Limb (tissue), 2 donors: Measurements from ENCODE around the gene PPDPF.
"Not testable (repeated sequence)": the region's sequence is repeated elsewhere in the genome, so short reads cannot be mapped to it uniquely, and the experiment has no call there.

ENCODE experiments used
- DNase-seq, 2 donors: peaks; one replicate each; pipeline ENCODE4 v3.0.0-alpha.2; 2016; ENCODE audit errors: extremely low spot score in 2 of 2

The PPDPF gene

DNA sequence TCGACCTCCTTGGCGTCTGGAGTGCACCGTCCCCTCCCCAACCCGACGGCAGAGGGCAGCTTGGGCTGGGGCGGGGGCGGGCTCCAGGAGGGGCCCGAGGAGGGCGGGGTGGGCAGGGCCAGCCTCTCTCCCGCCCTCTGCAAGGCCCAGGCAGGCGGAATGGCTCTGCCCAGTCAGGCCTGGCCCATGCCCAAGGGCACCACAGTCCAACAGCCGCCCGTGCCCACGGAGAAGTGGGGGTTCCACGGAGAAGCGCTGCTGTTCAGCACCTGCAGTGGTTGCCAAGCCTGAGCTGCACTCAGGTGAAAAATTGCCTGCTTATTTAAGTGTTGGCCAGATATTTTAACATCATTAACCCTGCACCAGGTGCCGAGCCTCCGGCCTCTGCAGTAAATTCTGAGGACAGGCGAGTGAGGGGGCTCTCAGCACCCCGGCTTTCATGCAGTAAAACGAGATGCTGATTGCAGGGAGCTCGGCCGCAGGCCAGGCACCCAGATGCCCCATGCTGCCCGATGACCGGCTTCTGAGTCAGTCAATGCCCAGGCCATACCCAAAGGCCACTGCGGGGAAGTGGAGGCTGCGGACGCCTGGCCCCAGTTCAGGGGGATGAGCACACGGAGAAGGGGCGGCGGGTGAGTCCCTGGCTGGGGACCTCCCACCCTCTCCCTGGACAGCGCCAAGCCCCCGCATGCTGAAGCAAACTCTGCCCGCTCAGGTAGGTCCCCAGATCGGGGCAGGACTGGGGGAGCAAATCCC, 27.3 kb downstream of the PPDPF start, which contains the start of gene SRMS:
Gene SRMS (minus strand): TSS at position 25 of the 756 bp plus-strand sequence. CDS start 286 bp downstream, outside the sequence.
- no peak for DNase-seq

DNA sequence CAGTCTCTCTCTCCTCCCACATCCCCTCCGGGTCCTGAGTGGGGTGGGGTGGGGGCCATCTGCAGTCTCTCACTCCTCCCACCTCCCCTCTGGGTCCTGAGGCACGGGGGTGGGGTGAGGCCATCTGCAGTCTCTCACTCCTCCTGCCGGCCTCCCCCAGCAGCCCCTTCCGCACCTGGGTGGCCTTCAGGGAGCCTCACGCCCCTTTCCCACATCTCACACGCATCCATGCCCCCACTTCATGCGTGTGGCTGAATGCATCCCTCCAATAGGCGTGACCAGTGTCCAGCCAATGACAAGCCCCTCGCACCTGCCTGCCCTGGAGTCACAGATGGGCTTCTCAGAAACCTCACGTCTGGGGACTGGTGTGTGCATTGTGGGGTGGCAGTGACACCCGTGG, 28.0 kb downstream of the PPDPF start:
- DNase-seq, result no peak

DNA sequence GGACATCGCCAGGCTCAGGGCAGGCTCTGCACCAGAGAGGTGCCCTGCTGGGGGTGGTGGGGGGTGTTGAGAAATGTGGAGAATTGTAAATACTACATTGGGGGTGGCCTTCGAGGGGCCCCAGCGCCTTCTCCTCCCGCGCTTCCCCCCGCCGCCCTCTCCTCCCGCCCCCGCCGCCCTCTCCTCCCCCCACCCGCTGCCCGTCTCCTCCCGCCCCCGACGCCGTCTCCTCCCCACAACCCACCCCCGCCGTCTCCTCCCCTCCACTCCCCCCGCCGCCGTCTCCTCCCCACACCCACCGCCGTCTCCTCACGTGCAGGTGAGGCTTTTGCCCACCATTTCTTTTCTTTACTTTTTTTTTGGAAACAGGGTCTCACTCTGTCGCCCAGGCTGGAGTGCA, 28.5 kb downstream of the PPDPF start:
- no peak for DNase-seq

DNA sequence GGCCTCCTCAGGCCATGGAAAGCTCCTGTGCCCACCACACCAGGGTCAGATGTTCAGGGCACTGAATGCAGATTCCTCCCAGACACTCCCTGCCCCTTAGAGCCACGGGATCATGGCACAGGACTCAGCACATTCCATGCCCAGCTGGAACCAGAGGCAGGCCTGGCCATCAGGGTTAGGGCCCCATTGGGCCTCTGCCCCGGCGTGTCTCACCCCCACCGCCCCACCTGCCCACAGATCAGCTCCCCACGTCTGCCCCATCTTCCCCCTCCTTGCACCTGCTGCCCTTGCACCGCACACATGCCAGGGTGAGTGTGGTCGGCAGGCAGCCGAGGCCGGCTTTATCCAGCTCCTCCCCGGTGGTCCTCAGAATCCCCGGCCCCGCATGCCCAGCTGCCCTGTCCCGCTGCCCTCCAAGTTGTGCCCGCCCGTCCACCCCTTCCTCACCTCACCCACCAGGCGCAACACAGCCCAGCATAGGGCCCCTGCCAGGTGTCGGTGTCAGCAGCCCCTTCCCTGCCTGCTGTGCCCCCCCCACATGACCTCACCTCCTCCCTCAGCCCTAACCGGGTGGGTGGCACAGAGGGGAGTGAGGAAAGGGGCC, 29.2 kb downstream of the PPDPF start:
- no peak for DNase-seq

DNA sequence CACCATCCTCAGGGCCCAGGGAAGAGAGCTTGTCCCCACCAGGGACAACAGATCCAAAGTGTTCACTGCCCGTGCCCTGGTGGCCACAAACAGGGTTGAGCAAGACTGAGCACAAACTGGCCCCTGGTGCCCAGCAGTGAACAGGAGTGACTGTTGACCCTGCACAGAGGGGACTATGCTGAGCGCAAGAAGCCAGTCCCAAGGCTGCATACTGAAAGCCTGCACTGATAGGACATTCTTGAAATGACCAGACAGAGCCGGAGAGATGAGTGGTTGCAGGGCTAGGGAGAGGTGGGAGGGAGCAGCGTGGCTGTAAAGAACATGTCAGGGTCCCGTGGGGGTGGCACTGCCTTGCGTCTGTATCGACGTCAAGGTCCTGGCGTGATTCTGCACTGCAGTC, 30.5 kb downstream of the PPDPF start:
- no peak for DNase-seq

DNA sequence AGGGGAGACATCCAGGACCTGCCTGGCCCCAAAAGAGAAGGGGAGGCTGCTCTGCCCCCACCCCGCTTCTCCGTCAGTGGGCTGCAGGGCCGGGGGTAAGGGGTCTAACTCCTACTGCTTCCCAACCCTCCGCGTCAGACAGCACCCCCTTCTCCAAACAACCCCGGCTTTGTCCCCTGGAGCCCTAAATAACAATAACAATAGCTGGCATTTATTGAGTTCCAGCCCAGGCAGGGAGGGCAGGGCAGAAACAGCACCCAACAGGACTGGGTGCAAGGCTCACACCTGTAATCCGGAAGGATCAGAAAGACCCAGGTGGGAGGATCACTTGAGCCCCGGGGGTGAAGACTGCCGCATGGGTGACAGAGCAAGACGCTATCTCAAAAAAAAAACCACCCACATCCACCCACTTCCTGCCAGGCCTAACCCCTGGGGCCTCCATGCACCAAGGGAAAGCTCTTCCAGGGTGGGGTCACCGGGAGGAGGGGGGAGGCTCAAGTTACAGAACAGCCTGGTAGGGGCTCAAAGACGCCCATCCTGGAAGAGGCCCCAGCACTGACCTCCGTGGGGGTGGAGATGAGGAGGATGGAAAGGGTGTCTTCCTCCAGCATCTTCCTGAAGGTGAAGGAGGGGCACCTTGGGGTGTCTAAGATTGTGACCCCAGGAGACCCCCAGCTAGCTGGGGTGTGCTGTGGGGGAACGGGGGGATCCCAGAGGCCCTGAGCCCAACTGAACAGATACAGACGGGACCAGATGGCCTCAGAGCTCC, 32.1 kb downstream of the PPDPF start:
- DNase-seq, result no peak

DNA sequence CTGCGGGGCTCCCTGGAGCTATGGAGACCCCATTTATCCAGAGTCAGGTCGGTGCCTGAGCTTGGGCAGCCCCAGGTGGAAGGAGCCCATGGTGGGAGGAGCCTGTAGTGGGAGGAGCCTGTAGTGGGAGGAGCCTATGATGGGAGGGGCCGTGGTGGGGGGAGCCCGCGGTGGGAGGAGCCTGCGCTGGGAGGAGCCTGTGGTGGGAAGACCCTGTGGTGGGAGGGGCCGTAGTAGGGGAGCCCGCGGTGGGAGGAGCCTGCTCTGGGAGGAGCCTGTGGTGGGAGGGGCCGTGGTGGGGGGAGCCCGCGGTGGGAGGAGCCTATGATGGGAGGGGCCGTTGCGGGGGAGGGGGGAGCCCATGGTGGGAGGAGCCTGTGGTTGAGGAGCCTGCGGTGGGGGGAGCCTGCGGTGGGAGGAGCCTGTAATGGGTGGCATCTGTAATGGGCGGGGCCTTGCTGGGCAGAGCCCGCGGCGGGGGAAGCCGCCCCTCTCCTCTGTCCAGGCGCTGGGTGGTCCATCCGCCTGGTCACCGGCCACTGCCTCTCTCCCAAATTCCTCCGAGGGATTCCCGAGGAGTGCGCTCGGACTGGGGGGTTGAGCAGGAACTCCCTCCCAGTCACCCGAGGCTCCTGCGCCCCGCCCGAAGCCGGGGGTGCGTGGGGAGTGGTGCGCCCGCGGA, 32.8 kb downstream of the PPDPF start:
- peak; percentile 27 to 88 for DNase-seq

DNA sequence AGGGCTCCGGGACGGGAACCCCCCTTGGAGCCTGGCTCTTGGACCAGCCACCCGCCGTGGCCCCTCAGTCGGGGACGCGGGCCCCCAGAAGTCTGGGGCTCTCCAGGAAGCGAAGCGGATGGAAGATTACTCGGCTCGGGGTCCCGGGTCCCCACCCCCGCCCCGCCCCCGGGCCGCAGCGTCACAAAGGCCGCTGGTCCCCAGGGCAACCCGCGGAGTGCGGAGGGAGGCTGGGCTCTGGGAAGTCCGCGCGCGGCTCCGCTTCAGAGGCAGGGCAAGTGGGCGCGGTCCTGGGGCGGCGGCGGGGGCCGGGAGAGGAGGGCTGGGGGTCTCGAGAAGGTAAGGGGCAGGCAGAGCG, 33.3 kb downstream of the PPDPF start, which contains the start of gene FNDC11:
Gene FNDC11 (plus strand): TSS at position 227 of the 358 bp plus-strand sequence. CDS start 1,505 bp downstream, outside the sequence.
- DNase-seq, result peak; percentile 14 to 72

DNA sequence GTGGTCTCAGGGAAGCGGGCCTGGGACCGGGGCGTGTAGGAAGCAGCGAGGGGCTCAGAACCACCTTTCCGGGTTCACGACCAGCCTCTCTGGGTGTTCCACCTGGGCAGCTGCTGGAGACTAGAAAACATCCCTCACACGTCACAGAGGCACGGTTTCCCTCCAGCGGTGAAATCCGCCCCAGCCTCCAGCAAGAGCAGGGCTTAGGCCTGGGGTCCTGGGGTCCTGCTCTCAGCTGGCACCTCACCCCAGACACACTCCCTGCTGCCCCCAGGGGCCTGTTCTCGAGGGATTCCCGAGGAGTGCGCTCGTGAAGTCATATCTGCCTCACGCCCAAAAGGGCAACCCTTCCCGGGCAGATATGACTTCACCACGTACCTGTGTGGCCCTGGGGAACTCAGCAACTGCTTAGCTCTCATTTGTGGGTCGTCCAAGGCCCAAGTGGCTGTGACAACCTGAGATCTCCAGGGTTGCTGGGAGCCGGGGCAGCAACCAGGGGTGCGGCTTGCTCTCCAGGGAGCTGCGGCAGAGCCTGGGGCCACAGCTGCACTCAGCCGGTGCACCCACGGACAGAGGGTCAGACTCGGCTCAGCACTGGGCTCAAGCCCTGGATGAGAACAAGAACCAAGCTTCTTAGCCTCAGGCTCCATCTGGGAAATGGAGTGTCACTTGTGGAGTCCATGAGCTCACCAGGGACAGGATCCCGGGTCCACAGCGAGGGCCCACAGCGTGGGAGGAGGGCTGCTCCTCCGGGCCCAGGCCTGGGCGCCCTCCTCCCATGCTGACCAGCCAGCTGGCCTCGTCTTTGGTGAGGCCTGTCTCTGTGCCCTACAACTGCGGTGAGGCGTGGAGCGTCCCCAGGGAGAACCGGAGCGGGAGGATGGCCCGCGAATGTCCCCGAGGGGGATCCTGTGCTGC, 34.1 kb downstream of the PPDPF start:
- no peak for DNase-seq

DNA sequence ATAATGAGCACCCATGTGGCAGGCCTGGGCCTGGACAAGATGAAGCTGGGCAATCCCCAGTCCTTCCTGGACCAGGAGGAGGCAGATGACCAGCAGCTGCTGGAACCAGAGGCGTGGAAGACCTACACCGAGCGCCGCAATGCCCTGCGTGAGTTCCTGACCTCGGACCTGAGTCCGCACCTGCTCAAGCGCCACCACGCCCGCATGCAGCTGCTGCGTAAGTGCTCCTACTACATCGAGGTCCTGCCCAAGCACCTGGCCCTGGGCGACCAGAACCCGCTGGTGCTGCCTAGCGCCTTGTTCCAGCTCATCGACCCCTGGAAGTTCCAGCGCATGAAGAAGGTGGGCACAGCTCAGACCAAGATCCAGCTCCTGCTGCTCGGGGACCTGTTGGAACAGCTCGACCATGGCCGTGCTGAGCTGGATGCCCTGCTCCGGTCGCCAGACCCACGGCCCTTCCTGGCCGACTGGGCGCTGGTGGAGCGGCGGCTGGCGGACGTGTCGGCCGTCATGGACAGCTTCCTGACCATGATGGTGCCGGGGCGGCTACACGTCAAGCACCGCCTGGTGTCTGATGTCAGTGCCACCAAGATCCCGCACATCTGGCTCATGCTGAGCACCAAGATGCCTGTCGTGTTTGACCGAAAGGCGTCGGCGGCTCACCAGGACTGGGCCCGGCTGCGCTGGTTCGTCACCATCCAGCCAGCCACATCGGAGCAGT, 35.3 kb downstream of the PPDPF start:
- DNase-seq, result no peak

DNA sequence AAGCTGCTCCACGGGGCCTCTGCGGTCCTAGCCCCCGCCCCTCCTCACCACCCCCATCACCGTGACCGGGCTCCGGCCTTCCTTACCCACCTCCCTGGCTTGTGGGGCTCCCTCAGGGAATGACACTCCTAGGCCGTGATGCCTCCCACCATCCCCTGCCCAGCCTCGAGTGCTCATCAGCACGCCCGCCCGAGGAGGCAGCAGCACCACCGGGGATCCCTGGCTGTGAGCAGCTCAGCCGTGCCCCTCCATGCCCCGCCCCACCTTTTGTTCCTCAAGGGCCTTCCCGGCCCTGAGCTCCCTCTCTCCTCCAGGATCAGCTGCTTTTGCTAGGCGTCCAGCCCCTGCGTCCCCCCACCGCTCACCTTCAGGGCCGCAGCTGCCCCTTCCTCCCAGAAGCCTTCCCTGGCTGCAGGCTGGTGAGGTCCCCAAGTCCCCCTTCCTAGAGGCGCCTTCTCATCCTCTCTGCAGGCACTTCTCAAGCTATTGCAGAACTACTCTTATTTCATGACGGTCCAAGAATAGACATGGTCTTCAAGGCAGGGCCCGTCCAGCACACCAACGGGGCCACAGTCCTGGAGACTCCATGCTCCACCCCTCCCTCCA, 36.4 kb downstream of the PPDPF start:
- DNase-seq, result no peak

DNA sequence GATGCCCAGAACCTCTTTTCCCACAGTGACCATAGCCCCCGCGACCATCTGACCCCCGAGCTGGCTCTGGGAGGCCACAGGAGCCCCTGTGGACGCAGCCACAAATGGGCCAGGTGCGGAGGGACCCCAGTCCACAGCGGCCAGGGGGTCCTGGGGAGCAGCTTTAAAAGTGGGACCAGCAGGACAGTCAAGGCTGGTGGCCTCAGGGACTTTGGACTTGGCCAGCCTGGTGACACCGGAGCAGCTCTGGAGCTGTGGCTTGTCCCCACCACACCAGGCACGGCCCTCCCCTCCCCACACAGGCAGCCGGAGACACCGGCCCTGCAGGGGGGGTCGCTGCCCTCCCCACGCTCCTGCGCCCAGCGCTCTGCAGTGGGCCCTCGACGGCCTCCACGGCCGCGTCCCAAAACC, 36.9 kb downstream of the PPDPF start:
- no peak for DNase-seq

DNA sequence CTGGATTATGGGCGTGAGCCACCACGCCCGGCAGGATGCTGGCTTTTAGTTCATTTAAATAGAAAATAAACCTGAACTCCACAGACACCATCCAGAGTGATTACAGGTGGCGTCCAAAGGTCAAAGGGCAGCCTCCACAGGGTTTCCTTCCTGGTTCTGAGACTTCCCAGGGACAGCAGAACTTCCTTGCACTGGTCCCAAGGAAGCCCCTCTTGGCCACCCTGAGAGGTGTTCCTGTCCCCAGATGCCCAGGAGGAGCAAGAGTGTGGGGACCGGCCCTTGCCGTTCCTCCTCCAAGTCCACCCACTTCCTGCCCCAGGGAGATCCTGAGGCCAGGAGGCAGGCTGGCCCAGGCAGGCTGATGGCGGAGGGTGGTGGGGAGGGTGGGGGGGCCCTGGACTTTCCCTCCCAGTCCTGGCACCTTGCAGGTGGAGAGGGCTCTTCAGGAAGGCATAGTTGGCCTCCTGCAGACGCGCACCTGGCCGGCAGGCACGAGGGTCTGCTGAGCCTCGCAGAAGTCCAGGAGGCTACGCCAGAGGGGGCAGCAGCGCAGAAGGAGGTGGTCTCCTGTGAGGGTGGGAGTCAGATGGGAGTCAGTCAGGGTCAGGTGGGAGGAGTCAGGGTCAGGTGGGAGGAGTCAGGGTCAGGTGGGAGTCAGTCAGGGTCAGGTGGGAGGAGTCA, 38.4 kb downstream of the PPDPF start:
- no peak for DNase-seq

DNA sequence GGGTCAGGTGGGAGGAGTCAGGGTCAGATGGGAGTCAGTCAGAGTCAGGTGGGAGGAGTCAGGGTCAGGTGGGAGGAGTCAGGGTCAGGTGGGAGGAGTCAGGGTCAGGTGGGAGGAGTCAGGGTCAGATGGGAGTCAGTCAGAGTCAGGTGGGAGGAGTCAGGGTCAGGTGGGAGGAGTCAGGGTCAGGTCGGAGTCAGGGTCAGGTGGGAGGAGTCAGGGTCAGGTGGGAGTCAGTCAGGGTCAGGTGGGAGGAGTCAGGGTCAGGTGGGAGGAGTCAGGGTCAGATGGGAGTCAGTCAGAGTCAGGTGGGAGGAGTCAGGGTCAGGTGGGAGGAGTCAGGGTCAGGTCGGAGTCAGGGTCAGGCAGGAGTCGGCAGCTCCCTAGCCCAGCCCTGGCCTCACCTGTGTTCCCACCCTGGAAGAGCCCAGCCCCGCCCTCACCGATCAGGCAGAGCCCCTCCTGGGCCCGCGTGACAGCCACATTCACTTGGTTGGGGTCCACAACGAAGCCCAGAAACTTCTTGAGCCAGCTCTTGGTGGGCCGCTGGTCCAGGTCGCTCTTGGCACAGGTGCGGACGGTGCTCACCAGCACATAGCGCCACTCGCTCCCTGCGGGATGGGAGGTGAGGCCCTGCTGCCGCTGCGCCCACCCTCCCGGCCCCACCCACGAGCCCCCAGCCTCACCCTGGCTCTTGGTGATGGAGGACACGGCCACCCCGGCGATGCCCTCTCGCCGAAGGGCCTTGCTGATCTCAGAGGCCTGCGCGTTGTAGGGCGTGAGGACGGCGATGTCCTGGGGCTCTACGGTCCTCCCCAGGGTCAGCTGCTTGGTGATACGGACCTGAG, 39.1 kb downstream of the PPDPF start:
- not testable (repeated sequence) for DNase-seq

DNA sequence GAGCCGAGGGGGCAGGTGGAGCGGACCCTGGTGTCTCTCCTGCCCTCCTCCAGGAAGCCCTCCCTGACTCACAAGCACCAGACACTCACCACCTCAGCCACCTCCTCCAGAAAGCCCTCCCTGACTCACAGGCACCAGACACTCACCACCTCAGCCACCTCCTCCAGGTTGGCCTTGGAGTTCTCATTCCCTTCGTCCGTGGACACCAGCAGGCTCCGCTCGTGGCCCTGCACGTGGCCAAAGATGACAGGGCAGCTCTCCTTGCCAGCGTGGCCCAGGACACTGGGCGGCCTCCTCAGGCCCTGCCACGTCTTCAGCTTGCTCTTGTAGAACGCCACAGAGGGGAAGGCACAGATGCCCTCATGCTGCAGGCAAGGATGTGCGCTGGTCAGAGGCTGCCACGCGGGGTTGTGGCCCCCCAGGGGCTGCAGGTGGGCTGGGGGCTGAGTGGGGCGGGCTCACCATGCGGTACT, 39.8 kb downstream of the PPDPF start:
- DNase-seq, result no peak

DNA sequence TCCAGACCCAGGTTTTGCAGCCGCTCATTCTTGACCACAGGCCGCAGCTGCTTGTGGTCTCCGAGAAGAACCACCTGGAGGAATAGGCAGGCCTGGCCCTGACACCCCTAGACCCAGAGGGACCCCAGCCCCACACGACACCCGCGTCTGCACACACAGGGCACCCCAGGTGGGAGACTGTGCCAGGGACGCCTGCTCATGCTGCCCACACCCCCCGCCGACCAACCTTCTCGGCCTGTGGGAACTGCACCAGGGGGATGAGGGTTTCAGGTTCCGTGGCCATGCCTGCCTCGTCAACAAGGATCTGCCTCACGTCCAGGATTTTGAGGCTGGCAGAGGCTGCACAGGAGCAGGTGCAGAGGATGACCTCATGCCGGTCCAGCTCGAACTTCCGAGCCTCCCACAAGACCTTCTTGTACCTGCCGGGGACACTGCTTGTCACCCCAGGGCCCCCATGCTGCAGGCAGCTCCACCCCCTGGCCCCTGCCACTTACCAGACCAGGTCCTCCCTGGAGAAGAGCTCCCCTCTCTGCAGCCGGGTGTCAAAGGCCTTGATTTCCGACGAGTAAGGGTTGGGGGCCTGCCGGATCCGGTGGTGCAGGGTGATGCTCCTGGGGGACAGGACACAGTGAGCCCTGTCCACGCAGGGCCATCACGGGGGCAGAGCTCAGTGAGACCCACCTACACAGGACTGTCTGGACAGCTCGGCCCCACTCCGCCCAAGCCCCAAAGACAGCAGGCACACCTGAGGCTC, 40.5 kb downstream of the PPDPF start:
- no peak for DNase-seq
